OCI-LY1 (cell line): Measurements from ENCODE around the gene CFAP77.

Experiments
- H2AFZ ChIP-seq: fragments of 200-600 bp; sonication (generic), shearing (Covaris generic); 2 replicates; pipeline ENCODE4 v1.6.0; 2014; ENCODE audit warnings: antibody characterized with exemption, mild to moderate bottlenecking, low read length
- H3F3A ChIP-seq: fragments of 200-600 bp; sonication (generic), shearing (Covaris generic); 2 replicates; pipeline ENCODE4 v1.6.0; 2014; ENCODE audit warnings: mild to moderate bottlenecking, antibody characterized with exemption, low read length, moderate library complexity; ENCODE audit not compliant: insufficient read depth
- H3K27ac ChIP-seq: fragments of 200-600 bp; sonication (generic); 2 replicates; pipeline ENCODE4 v1.5.1; 2014; ENCODE audit warnings: low read length, mixed run types, mild to moderate bottlenecking, low read depth; ENCODE audit not compliant: poor library complexity, severe bottlenecking
- H3K27me3 ChIP-seq: fragments of 200-600 bp; sonication (generic); 2 replicates; pipeline ENCODE4 v1.6.0; 2014; ENCODE audit warnings: antibody characterized with exemption, mild to moderate bottlenecking, low read length, moderate library complexity; ENCODE audit not compliant: insufficient read depth
- H3K36me3 ChIP-seq: fragments of 200-600 bp; sonication (generic); 2 replicates; pipeline ENCODE4 v1.6.1; 2014; ENCODE audit warnings: mild to moderate bottlenecking, antibody characterized with exemption, low read length, moderate library complexity, mixed read lengths; ENCODE audit not compliant: insufficient read depth
- H3K4me1 ChIP-seq: fragments of 200-600 bp; sonication (generic); 2 replicates; pipeline ENCODE4 v1.5.1; 2014; ENCODE audit warnings: mild to moderate bottlenecking, low read length, moderate library complexity; ENCODE audit not compliant: insufficient read depth, severe bottlenecking
- H3K4me2 ChIP-seq: fragments of 200-600 bp; sonication (generic), shearing (Covaris generic); 2 replicates; pipeline ENCODE4 v1.6.1; 2014; ENCODE audit warnings: low read length
- H3K4me3 ChIP-seq: fragments of 200-600 bp; sonication (generic); 2 replicates; pipeline ENCODE4 v1.5.1; 2014; ENCODE audit warnings: low read length, low read depth, mild to moderate bottlenecking, mixed read lengths; ENCODE audit not compliant: poor library complexity, severe bottlenecking
- H3K79me2 ChIP-seq: fragments of 200-600 bp; shearing (Covaris generic); 2 replicates; pipeline ENCODE4 v1.6.1; 2016; ENCODE audit warnings: mixed run types, low read length, mixed read lengths; ENCODE audit not compliant: insufficient read depth
- H3K9ac ChIP-seq: fragments of 200-600 bp; sonication (generic), shearing (Covaris generic); 2 replicates; pipeline ENCODE4 v1.6.1; 2014; ENCODE audit warnings: mild to moderate bottlenecking, low read length, mixed read lengths
- H3K9me2 ChIP-seq: fragments of 200-600 bp; sonication (generic), shearing (Covaris generic); 2 replicates; pipeline ENCODE4 v1.6.1; 2014; ENCODE audit warnings: low read depth, mild to moderate bottlenecking, low read length, mixed read lengths
- H3K9me3 ChIP-seq: fragments of 200-600 bp; shearing (Covaris generic); 2 replicates; pipeline ENCODE4 v1.6.1; 2014; ENCODE audit warnings: low read length, mixed read lengths
- H4K20me1 ChIP-seq: fragments of 200-600 bp; sonication (generic), shearing (Covaris generic); 2 replicates; pipeline ENCODE4 v1.6.0; 2016; ENCODE audit warnings: mild to moderate bottlenecking, low read length; ENCODE audit not compliant: insufficient read depth
- EZH2 ChIP-seq: fragments of 200-600 bp; sonication (generic), shearing (Covaris generic); IDR thresholded peaks from 2 replicates; pipeline ENCODE4 v1.8.0; 2017; ENCODE audit warnings: borderline replicate concordance, mixed run types, mild to moderate bottlenecking, antibody characterized with exemption, low read length, moderate library complexity, mixed read lengths
- TF ChIP-seq, protein P1 (sequence below): fragments of 200-600 bp; sonication (generic), shearing (Covaris generic); IDR thresholded peaks from 2 replicates; pipeline ENCODE4 v1.5.1; 2017; ENCODE audit warnings: mild to moderate bottlenecking, antibody characterized with exemption, low read length, moderate library complexity, mixed read lengths

CFAP77 gene

DNA sequence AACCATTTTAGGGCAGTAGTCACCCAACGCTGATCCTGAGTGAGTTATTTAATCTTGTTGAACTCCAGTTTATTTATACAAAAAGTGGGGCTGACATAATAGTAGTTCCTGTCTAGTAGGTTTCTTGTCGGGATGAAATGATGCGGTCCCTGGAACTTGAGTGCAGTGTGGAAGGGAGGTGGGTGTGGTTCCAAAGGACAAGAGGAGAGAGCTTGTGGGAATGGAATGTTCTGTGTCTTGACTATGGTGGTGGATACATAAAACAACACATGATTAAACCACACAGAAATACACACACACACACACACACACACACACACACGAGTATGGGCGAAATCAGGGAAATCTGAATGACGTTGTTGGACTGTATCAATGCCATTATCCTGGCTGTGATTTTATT, 106.3 kb downstream of the CFAP77 start:
- no peak overlapping the region for H3K4me2 ChIP-seq
- H3K36me3 ChIP-seq: no peaks in the 10 kb centered on the region
- H3F3A ChIP-seq: no peaks in the 10 kb centered on the region
- H2AFZ ChIP-seq: no peak overlapping the region
- H3K9ac ChIP-seq: no peak overlapping the region
- H3K9me3 ChIP-seq: no peaks in the 10 kb centered on the region
- H3K9me2 ChIP-seq: no peaks in the 10 kb centered on the region
- TF ChIP-seq EZH2: no peak
- TF ChIP-seq, protein P1, sequence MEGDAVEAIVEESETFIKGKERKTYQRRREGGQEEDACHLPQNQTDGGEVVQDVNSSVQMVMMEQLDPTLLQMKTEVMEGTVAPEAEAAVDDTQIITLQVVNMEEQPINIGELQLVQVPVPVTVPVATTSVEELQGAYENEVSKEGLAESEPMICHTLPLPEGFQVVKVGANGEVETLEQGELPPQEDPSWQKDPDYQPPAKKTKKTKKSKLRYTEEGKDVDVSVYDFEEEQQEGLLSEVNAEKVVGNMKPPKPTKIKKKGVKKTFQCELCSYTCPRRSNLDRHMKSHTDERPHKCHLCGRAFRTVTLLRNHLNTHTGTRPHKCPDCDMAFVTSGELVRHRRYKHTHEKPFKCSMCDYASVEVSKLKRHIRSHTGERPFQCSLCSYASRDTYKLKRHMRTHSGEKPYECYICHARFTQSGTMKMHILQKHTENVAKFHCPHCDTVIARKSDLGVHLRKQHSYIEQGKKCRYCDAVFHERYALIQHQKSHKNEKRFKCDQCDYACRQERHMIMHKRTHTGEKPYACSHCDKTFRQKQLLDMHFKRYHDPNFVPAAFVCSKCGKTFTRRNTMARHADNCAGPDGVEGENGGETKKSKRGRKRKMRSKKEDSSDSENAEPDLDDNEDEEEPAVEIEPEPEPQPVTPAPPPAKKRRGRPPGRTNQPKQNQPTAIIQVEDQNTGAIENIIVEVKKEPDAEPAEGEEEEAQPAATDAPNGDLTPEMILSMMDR: no peak
- no peak overlapping the region for H3K27ac ChIP-seq
- no peaks in the 10 kb centered on the region for H3K79me2 ChIP-seq
- peaks cover 4% of the 10 kb centered on the region for H3K27me3 ChIP-seq
- no peaks in the 10 kb centered on the region for H3K4me1 ChIP-seq
- H3K4me3 ChIP-seq: no peak overlapping the region
- H4K20me1 ChIP-seq: no peaks in the 10 kb centered on the region

DNA sequence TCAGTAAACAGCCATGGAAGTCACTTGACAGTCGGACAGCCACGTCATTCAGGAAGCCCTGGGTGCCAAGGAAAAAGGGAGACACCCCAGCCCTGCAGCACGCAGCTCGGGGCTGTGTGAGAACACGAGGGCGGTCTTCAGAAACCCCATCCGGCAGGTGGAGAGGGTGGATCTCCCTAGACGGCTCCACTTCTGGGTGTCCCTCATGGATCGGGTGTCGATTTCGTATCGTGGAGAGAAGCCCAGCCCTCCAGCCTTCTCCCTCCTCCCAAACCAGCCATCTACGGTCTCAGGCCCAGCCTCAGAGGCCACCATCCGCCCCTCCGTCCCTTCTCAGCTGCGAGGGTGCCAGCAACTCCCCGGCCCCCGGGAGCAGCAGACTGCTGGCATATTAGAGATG, 106.9 kb downstream of the CFAP77 start:
- peaks cover 4% of the 10 kb centered on the region for H3K27me3 ChIP-seq
- no peaks in the 10 kb centered on the region for H3K9me2 ChIP-seq

DNA sequence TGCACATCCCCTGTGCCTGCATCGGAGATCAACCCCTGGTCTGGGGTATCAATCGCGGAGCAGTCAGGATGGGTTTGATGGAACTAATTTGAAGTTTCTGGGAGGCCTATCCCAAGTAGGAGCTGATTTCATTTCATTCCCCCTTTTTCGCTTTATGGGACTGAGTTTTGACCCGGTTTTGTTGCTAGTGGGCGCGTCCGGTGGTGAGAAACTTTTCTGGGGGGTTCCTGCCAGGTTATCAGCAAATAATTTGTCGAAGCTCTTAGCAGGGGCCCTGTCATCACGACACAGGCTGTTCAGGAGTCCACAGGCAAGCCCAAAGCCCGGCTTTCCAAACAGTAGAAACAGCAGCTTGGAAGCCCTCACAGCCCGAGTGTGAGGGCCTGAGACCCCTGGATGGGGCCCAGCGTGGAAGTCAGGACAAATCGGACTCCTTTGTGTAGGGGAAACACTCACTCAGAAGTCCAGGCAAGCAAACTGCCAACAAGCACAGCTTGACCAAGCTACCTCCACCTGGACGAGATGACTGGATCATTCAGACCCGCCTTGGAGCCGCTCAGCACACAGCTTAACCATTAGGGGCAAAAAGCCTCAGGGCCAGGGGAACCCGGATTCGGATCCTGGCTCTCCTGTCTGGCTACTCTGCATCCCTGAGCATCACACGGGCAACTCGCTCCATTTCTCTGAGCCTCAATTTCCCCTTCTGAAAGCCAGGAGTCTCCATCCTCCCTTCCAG, 108.0 kb downstream of the CFAP77 start:
- Histone ChIP-seq H3K27ac (no peak overlapping the region), H3K9me2 (no peaks in the 10 kb centered on the region), H3F3A (no peaks in the 10 kb centered on the region), H3K36me3 (no peaks in the 10 kb centered on the region), H3K4me3 (no peak overlapping the region), H3K27me3 (peaks cover 4% of the 10 kb centered on the region), H3K4me2 (no peak overlapping the region), H3K4me1 (no peaks in the 10 kb centered on the region), H3K9ac (no peak overlapping the region), H3K79me2 (no peaks in the 10 kb centered on the region), H3K9me3 (no peaks in the 10 kb centered on the region), H4K20me1 (no peaks in the 10 kb centered on the region), H2AFZ (no peak overlapping the region)
- TF ChIP-seq, protein P1: no peak
- no peak for TF ChIP-seq EZH2

More for the DNA sequence above, 106.9 kb downstream of the CFAP77 start:
- no peak overlapping the region for H3K4me3 ChIP-seq
- no peaks in the 10 kb centered on the region for H4K20me1 ChIP-seq
- H3K4me1 ChIP-seq: no peaks in the 10 kb centered on the region
- H3K4me2 ChIP-seq: no peak overlapping the region
- H3K79me2 ChIP-seq: no peaks in the 10 kb centered on the region
- H3K9ac ChIP-seq: no peak overlapping the region
- H3K36me3 ChIP-seq: no peaks in the 10 kb centered on the region
- H2AFZ ChIP-seq: no peak overlapping the region
- no peaks in the 10 kb centered on the region for H3F3A ChIP-seq
- H3K9me3 ChIP-seq: no peaks in the 10 kb centered on the region
- TF ChIP-seq EZH2: no peak
- TF ChIP-seq, protein P1: no peak
- H3K27ac ChIP-seq: no peak overlapping the region
